Measurements from ENCODE around the gene SNAPC4.
"Not testable (repeated sequence)": the region's sequence is repeated elsewhere in the genome, so short reads cannot be mapped to it uniquely, and the experiment has no call there.

The SNAPC4 gene

GRCh38 chr9:136354592-136355085 lies 45.3 kb downstream of the SNAPC4 start:
- DNase-seq: no peak

GRCh38 chr9:136353757-136354488 lies 46.0 kb downstream of the SNAPC4 start:
- no peak for DNase-seq

GRCh38 chr9:136353088-136353487 lies 46.9 kb downstream of the SNAPC4 start:
- DNase-seq: no peak

GRCh38 chr9:136352682-136353081 lies 47.3 kb downstream of the SNAPC4 start:
- peak; percentile 60 for DNase-seq

GRCh38 chr9:136351868-136352267 lies 48.1 kb downstream of the SNAPC4 start:
- not testable (repeated sequence) for DNase-seq

- DNase-seq: no peak
Measured at GRCh38 chr9:136351252-136351800, 48.6 kb downstream of the SNAPC4 start.

Data from NCI-H1436 (cell line).